HepG2 (cell line): ENCODE data around the gene CRK. TPM values are rescaled to one million over a fixed set of nuclear protein-coding genes. Genes with fewer than 3 reads are reported as not detected.

ENCODE experiments used
- CSRNP1 ChIP-seq: sonication (generic); formaldehyde crosslinking; IDR thresholded peaks from 2 replicates; pipeline ENCODE4 v1.8.1; 2023; ENCODE audit warnings: mild to moderate bottlenecking, missing genetic modification reagents
- EZH2 ChIP-seq: conservative IDR thresholded peaks from 2 replicates; pipeline ENCODE4 v1.6.1; 2012; ENCODE audit warnings: mild to moderate bottlenecking, low read depth, low read length, moderate library complexity
- FOXK1 ChIP-seq: sonication (generic); formaldehyde crosslinking; IDR thresholded peaks from 2 replicates; pipeline ENCODE4 v1.4.0; 2020; ENCODE audit warnings: low read depth, missing genetic modification reagents, borderline replicate concordance
- GPN1 ChIP-seq: sonication (generic); formaldehyde crosslinking; IDR thresholded peaks from 2 replicates; pipeline ENCODE4 v1.5.1; 2020; ENCODE audit warnings: missing genetic modification reagents, borderline replicate concordance
- KDM3A ChIP-seq: IDR thresholded peaks from 2 replicates; pipeline ENCODE4 v1.6.1; 2018; ENCODE audit warnings: low read depth, missing compliant biosample characterization
- MIER3 ChIP-seq: IDR thresholded peaks from 2 replicates; pipeline ENCODE4 v1.6.1; 2016; ENCODE audit warnings: missing compliant biosample characterization, borderline replicate concordance
- PAXIP1 ChIP-seq: sonication (generic); formaldehyde crosslinking; conservative IDR thresholded peaks from 2 replicates; pipeline ENCODE4 v1.4.0; 2020; ENCODE audit warnings: mild to moderate bottlenecking, missing genetic modification reagents, moderate library complexity
- POGZ ChIP-seq: sonication (generic); formaldehyde crosslinking; IDR thresholded peaks from 2 replicates; pipeline ENCODE4 v1.4.0; 2020; ENCODE audit warnings: mild to moderate bottlenecking, missing genetic modification reagents
- RNF2 ChIP-seq: fragments of 450-650 bp; conservative IDR thresholded peaks from 2 replicates; pipeline ENCODE4 v1.6.1; 2016; ENCODE audit warnings: low read depth
- TFDP1 ChIP-seq: IDR thresholded peaks from 2 replicates; pipeline ENCODE4 v1.6.1; 2016; ENCODE audit warnings: missing compliant biosample characterization, missing genetic modification reagents, borderline replicate concordance
- ZEB1 ChIP-seq: IDR thresholded peaks from 2 replicates; pipeline ENCODE4 v1.6.1; 2012; ENCODE audit warnings: mild to moderate bottlenecking, low read depth, inconsistent platforms; ENCODE audit not compliant: insufficient replicate concordance
- ZIK1 ChIP-seq: sonication (generic); formaldehyde crosslinking; IDR thresholded peaks from 2 replicates; pipeline ENCODE4 v1.5.0; 2020; ENCODE audit warnings: mild to moderate bottlenecking, low read depth, missing genetic modification reagents, borderline replicate concordance
- ZNF232 ChIP-seq: sonication (generic); formaldehyde crosslinking; IDR thresholded peaks from 2 replicates; pipeline ENCODE4 v1.4.0; 2020; ENCODE audit warnings: missing genetic modification reagents, borderline replicate concordance
- ZNF572 ChIP-seq: sonication (generic); formaldehyde crosslinking; IDR thresholded peaks from 2 replicates; pipeline ENCODE4 v1.5.1; 2020; ENCODE audit warnings: mild to moderate bottlenecking, missing genetic modification reagents
- ZNF607 ChIP-seq: sonication (generic); formaldehyde crosslinking; IDR thresholded peaks from 2 replicates; pipeline ENCODE4 v1.5.1; 2020; ENCODE audit warnings: missing genetic modification reagents, mild to moderate bottlenecking, borderline replicate concordance
- ZNF800 ChIP-seq: sonication (generic); formaldehyde crosslinking; IDR thresholded peaks from 2 replicates; pipeline ENCODE4 v1.4.0; 2020; ENCODE audit warnings: missing genetic modification reagents
- ZSCAN20 ChIP-seq: sonication (generic); formaldehyde crosslinking; IDR thresholded peaks from 2 replicates; pipeline ENCODE4 v1.4.0; 2020; ENCODE audit warnings: missing genetic modification reagents, mild to moderate bottlenecking, borderline replicate concordance
- ZSCAN21 ChIP-seq: sonication (generic); formaldehyde crosslinking; IDR thresholded peaks from 2 replicates; pipeline ENCODE4 v1.8.0; 2022; ENCODE audit warnings: mild to moderate bottlenecking, missing genetic modification reagents, moderate library complexity, borderline replicate concordance
- ZZZ3 ChIP-seq: sonication (generic); formaldehyde crosslinking; IDR thresholded peaks from 2 replicates; pipeline ENCODE4 v1.4.0; 2020; ENCODE audit warnings: missing genetic modification reagents, mild to moderate bottlenecking, borderline replicate concordance
- polyA plus RNA-seq, 8 experiments: library from polyadenylated mRNA; depleted of rRNA in 3 of 8; stranded (reverse) in 7 of 8; unstranded in 1 of 8; fragments of >200 nt; fragmentation: Illumina TruSeq in 4 of 8; extraction: Trizol in 4 of 8; gene quantifications; 2 replicates each; pipeline versions ENCODE4 v1.2.1 to v1.2.3, GENCODE V29; 2011 to 2016; ENCODE audit warnings: low read depth in 4 of 8, missing spikeins in 1 of 8, mixed read lengths in 1 of 8; ENCODE audit not compliant: insufficient read depth in 1 of 8
- total RNA-seq, 5 experiments: library from RNA; depleted of rRNA; stranded (reverse); fragments of >200 nt; fragmentation: Illumina TruSeq; extraction: Trizol; gene quantifications; 2 replicates each; pipeline ENCODE4 v1.2.3, GENCODE V29; 2016; ENCODE audit warnings: low read depth in 1 of 5

CRK gene
- total and polyA plus RNA-seq, 2 of the 13 experiments (the other 11 are each of a cell fraction or from before 2014, with no cell fraction given), result 47.4 to 54.2 TPM

GRCh38 chr17:1467898-1468492 lies 12.0 kb upstream of the CRK start (continued):
- TF ChIP-seq CSRNP1 (CRISPR knock-in tag) (no peak), ZNF607 (CRISPR knock-in tag) (peak; percentile 44), KDM3A (no peak), GPN1 (CRISPR knock-in tag) (no peak), MIER3 (CRISPR knock-in tag) (peak; percentile 49; the same call in 1 of the 2 replicates), ZNF572 (no peak), FOXK1 (peak; percentile 55; the same call in 1 of the 2 replicates), TFDP1 (CRISPR knock-in tag) (no peak), ZSCAN21 (CRISPR knock-in tag) (peak; percentile 70; the same call in 1 of the 2 replicates), PAXIP1 (CRISPR knock-in tag) (peak; percentile 86), ZNF232 (CRISPR knock-in tag) (no peak), ZIK1 (CRISPR knock-in tag) (no peak), POGZ (CRISPR knock-in tag) (0 out of 2 replicates have a peak, but pooled peaks have one; percentile 42), ZEB1 (no peak), ZZZ3 (CRISPR knock-in tag) (no peak), ZNF800 (CRISPR knock-in tag) (no peak), RNF2 (no peak), EZH2 (no peak), ZSCAN20 (CRISPR knock-in tag) (no peak)
